GM19351 (cell line): ENCODE measurements around the gene MAP3K13.
A peak's percentile ranks its signal among the peaks of the same experiment; 100 is the strongest.

Experiments
- ATAC-seq: cut with Tn5 transposase; IDR thresholded peaks from one replicate; pipeline ENCODE4 v1.9.1; 2021; ENCODE audit warnings: mild to moderate bottlenecking, moderate library complexity; ENCODE audit not compliant: unreplicated experiment

The MAP3K13 gene

DNA sequence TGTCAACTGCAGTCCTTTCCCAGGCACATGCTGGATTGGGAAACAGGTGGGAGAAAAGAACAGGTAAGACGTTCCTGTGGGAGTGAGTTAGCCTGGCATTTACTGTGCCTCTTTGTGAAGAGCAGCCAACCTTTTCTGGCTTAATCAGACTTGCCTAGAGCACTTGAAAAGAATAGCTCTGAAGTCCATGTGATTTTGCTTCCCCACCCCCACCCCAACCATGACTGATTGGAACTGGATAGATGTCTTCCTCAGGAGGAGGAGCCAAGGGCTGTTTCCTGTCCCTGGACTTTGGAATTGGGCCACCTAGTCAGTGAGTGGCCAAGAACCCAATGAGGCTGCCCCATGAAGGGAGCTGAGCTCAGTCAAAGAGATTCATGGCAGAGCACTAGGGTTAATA is 140.6 kb downstream of the MAP3K13 start:
- no peak for ATAC-seq

DNA sequence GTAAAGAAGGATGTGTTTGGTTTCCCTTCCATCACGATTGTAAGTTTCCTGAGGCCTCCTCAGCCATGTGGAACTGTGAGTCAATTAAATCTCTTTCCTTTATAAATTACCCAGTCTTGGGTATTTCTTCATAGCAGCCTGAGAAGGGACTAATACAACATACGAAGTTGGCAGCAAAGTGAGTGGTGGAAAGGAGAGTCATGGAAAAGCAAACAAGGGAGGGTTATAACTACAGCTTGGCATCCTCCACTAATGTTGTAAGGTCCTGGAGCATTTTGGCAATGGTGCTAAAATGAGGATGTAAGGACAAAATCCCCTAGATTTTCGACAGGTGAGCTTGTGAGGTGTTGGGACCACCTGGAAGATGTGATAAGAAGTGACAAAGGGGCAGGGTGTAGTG is 141.7 kb downstream of the MAP3K13 start:
- no peak for ATAC-seq

DNA sequence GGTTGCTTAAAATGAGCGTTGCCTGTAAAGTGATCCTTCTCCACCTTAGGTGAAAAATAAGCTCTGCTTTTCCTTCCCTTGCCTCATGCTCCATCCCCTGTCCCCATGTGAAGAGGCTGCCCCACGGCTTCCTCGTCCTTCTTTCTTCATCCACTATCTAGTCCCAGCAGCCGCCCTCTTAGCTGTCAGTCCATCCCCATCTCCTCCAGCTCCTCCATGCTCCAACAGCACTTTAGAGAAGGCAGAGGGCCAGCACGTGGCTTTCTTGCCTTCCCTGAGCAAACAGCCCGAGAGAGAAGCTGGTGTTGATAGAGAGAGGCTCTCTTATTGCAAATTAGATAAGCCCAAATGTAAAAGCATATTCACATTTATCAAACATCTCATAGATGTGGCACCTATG is 144.9 kb downstream of the MAP3K13 start:
- no peak for ATAC-seq

DNA sequence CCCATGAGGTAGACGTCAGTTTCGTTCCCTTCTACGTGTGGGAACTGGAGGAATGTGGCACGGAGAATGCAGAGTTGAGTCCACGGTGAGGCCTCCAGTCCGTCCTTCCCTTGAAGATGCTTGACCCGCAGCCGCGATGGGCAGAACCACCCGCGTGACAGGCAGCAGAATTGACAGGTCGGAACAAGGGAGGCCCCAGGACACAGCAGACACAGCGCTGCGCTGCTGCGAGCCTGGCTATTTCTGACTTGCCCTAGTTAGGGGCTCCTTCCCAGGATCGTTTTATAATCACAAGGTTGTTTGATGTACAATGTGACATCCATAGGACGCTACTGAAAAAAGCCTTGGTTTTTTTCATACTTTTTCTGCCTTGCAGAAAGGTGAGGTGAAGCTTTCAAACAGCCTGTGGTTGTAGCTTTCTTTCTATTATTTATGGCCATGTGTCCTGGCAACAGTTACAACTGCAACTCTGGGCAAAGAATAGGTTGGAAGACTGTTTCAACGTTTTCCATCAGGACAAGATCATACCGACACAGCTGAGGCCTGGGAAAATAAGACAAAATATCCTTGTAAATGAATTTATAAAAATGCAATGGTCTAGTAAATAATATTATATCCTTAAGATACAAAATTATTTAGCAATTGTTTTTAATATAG is 145.5 kb downstream of the MAP3K13 start:
- no peak for ATAC-seq

DNA sequence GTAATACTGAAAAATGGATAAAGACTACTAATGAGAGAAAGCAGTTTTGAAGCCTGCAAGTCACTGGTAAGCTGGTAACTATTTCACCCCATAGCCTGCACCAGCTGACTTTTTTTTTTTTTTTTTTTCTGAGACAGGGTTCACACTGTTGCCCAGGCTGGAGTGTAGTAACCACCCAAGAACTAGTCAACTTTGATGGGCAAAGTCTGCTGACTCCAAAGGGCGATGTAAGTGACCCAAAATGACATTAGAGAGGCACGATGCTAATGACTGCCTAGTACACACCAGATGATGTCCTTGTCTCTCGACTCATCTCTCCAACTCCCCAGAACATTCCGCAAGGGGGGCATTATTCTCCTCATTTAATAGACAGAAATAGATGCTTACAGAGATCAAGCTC is 148.8 kb downstream of the MAP3K13 start:
- ATAC-seq, result no peak

DNA sequence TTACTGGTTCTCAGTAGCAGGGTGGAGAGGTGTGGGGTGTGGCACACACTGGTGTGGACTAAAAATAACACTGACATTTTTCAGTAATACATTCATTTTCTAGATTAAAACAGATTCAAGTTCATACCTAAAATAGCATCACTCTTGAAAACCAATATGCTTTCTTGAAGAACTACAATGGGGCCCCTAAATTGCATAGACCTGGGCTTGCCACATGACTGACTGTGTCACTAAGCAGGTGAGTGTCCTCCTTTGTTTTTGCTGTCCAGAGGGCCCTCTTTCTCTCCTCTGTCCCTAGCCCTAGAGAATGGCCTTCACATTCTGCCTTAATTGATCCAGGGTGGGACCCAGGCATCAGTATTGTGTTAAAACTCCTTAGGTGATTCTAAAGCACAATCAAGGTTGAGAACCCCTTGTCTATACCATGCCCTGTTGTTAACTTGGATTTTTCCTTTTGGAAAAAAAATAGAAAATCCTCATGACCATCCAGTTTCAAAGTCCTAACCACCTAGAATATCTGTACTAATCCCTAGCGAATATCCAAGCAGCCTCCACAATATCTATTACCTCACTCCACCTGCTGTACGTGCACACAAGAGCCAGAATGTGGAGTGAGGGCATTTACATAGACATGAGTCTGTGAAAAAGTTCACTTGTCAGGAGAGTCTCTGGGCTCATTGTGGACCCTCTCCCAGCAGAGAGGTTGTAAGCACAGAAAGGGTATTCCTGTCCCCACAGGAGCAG is 154.6 kb downstream of the MAP3K13 start:
- no peak for ATAC-seq

DNA sequence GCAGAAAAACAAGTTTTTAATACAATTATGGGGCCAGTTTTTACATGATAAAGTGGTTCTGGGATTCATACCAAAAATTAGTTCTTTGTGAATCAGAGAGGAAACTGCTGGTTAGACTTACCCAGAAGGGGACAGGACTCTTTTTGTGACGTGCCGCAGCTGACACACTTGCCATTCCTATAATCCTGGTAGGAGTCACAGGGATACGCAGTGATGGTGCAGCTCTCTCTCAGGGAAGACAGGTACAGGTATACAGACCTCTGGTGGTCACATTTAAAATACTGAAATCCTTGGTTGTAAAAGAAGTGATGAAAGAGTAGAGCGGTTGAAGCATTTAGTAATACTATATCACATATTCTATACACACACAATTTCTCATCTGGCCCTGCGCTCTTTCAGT is 156.1 kb downstream of the MAP3K13 start:
- no peak for ATAC-seq

DNA sequence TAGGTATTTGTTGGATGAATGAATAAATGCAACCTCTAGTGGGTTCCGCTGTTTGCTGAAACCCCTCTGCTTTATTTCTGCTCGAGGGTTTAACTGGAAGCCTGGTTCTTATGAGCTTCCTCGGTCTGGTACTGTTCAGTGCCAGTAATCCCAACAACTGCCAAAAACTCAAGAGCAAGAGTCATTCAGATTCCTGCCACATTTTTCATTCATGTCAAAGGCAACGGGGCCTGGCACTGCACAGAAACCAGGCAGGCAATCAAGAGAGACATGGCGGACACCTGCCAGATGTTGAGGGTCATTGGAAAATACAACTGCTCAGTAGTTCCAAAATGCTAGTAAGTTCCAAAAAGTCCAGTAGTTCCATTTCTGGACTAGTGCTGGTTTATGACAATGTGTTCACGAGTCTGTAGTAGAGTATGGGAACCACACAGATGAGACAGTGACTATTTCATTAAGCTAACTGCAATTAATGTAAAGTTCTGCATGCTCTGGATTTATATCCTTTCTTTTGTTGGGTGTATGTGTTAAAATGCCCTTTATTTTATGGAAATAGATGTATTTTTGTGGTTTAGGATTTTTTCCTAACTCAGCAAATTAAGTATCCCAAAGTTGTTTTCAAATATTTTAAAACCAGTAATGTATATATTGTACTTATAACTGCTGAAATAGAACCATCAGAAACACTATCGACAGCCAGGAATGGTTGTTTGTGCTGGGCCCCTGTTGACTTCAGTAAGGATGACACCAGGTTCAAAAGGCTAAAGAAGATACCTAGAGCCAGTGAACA is 158.6 kb downstream of the MAP3K13 start:
- no peak for ATAC-seq

DNA sequence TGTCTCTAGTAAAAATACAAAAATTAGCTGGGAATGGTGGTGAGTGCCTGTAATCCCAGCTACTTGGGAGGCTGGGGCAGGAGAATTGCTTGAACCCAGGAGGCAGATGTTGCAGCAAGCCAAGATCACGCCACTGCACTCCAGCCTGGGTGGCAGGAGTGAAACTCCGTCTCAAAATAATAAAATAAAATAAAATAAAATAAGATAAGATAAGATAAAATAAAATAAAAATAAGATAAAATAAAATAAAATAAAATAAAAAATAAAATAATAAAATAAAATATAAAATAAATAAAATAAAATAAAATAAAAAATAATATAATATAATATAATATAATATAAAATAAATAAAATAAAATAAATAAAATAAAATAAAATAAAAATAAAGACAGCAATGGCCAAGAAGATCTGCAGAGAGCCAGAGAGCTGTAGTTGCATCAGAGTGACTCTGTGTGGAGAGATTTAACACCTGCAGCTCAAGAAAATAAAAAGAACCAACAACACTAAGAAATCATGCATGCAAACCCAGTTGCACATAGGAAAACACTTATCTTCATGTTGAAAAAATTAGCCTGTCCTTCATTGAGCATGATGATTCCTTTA is 163.5 kb downstream of the MAP3K13 start:
- no peak for ATAC-seq

DNA sequence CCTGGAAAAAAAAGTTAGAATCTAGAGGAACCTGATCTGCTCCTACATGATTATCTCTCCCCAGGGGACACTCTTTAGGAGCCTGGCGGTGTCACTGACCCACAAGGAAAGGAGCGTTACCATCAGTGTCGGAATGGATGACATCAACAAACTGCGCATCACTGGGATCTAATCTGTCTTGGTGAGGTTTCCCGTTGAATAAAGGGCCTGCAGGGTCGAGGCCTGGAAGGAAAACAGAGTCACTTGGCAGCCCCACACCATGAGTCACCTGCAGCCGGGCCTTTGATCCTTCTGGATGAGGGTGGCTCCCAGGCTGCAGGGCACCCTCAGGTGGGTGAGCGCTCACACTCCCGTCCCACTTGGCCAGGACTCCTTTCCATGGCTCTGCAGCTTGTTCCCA is 164.4 kb downstream of the MAP3K13 start:
- ATAC-seq, result no peak

DNA sequence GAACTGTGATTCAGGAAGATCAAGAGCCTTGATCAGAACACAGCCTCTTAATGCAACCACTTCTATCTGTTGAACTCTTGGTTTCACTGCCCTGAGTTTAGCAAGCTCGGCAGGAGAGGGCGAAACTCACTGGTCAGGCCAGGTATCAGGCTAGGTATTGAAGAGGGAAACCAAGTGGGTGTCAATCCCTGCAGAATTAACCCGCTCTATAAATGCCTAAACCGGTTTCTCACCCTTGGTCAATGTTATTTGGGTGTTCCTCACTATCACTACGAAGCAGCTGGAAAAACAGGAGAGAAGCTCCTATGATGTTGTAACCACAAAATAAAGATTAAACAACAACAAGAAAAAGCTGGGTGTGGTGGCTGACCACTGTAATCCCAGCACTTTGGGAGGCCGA is 165.6 kb downstream of the MAP3K13 start:
- ATAC-seq, result no peak

DNA sequence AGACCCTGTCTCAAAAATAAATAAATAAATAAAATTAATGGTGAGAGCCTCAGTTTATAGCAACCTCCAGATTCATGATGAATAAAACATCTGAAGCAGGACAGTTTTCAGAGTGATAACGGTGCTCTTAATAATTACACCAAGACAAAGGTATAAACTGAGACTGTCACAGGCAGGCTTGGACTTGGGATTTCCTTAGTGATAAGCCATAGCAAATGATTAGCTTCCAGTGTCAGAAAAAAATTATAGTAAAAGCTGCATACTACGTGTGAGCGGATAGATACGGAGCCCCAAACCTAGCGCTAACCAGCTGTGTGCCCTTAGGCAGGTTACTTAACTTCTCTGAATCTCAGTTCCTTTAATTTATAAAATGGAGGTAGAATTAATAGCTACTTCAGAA is 167.9 kb downstream of the MAP3K13 start:
- no peak for ATAC-seq

DNA sequence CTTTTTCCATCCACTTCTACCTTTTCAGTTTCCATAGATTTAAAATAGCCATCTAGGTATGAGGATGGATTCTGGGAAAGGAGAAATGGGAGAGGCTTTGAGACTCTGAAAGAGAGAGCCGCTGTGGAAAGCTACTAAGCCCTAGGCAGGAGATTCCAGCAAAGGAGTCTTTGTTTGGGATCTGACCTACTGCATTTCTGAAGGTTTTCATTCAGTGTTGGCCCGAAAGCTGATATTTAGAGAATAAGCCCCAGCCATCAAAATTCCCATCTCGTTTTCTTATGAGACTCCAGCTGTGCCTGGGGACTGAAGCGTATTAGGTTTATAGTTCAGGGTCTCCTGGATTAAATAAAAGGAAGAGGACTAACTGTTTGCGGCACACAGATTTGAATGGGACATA is 170.0 kb downstream of the MAP3K13 start:
- ATAC-seq, result no peak

DNA sequence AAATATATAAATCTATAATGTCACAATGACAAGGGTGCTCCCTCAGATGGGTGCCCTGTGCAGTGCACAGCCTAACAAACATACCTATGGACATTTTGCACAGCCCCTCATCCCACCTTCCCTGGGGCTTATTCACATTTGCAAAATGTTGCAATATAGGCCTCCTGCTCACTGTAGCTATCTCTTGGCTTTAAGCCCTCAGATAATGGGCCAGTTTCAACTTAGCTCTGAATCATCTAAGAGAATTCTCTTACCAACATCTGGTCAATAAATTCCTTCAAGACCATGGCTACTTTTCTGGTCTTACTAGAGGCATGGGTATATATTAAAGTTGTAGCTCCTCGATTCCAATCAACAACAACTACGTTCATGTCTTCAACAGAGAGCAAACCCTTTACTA is 171.6 kb downstream of the MAP3K13 start:
- ATAC-seq, result no peak

DNA sequence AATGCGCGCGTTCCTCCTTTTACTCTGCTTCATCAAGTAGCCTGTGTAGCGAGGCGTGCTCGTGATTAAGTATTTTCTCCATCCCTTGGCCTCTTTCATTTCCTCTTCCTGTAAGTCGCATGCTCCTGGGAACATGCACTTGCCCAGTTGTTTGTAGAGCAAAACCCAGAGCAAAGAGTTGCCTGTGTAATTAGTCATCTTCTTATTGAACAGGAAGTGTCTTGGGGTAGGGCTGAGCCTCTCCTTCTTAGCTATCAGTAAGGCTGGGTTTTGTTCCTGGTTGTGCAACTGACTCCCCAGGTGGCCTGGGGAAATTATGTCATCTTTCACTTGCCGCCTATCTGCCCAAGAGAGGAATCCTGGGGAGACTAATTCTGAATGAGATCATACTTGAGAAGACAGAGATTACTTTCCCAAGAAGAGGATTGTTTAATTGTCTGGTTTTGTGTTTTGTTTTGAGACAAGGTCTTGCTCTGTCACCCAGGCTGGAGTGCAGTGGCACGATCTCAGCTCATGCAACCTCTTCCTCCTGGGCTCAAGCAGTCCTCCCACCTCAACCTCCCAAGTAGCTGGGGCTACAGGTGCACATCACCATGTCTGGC is 174.5 kb downstream of the MAP3K13 start:
- peak; percentile 97 for ATAC-seq
